DMS153 treated with DMSO at 0.1 percent for 48 hours (cell line): ENCODE results near the gene SBK2.
"Not testable (repeated sequence)": the region's sequence is repeated elsewhere in the genome, so short reads cannot be mapped to it uniquely, and the experiment has no call there.

Experiments
- DNase-seq: peaks from one replicate; lab custom pipeline; 2025; ENCODE audit not compliant: unreplicated experiment; lab: John Stamatoyannopoulos, UW

The SBK2 gene

DNA sequence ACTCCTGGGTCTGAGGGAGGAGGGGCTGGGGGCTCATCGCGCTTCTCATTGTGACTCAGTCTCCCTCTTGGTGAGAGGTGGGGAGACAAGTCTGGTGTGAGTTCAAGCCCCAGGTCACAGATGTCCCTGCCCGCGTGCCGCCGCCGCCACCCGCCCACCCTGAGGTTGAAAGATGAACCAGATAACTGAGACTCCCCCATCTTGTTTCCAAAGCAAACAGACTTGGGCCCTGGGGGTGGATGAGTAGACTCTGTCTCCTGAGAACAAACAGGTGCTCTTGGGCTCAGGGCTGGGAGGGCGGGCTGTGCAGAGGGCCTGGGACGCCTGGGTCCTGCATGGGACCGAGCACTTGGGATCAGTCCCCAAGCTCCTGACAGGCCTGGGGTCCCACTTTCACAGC is 567 bp downstream of the SBK2 start:
- DNase-seq = no peak

DNA sequence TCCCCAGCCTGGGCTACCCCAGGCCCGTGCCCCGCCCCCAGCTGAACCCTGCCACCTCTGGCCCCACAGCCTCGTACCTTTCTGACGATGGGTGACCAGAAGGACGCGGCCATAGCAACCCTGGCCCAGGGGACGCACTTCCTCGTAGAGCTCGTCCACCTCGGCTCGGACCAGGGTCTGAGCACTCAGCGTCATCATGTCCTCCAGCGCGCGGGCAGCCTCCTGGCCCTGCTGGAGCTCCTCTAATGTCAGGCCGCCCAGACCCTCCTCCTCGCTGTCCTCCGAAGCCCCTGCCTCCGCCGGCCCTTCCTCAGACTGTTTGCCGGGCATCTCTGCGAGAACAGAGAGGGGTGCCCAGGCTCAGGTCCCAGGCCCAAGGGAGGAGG is 975 bp downstream of the SBK2 start:
- no peak for DNase-seq

- DNase-seq = no peak
Observed at GRCh38 chr19:55535173-55535964, 1.6 kb downstream of the SBK2 start.

DNA sequence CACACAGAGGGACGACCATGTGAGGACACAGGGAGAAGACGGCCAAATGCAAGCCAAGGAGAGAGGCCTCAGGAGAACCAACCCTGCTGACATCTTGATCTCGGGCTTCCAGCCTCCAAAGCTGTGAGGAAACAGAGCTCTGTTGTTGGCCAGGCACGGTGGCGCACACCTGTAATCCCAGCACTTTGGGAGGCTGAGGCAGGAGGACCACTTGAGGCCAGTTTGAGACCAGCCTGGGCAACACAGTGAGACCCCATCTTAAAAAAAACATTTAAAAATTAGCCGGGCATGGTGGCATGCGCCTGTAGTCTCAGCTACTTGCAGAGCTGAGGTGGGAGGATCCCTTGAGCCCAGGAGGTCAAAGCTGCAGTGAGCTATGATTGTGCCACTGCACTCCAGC is 2.7 kb downstream of the SBK2 start:
- not testable (repeated sequence) for DNase-seq

- DNase-seq = no peak
Observed at GRCh38 chr19:55530996-55531395, 5.9 kb downstream of the SBK2 start.

GRCh38 chr19:55529636-55530234 is 7.2 kb downstream of the SBK2 start:
- no peak for DNase-seq

DNA sequence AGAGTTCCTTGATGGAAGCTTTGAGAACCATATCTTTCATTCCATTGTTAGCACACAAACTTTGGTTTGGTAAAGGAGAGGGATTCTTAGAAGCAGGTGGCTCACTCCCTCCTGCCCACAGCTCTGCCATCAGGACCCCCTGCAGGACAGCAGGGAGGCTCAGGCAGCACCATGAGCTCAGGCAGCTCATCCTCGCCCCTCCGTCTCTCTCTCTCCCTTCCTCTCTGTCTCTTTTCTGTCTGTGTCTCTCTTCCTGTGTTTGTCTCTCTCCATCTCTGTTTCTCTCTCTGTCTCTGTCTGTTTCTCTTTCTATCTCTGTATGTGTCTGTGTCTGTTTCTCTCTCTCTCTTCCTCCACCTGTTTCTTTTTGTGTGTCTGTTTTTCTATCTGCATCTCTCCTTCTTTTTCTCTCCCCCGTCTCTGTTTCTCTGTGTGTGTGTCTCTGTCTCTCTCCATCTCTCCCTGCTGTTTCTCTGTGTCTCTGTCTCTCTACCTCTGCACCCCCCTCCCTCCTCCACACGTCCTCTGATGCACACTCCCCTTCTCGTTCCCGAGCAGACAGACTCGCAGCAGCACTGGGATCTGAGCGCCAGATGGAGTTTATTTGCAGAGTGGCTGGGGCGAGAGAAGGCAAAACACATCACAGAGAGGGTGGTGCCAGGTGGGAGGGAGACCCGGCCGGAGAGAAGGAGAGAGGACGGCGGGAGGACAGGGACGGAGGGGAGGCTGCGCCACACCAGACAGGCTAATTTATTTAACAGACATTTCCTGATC is 8.7 kb downstream of the SBK2 start:
- DNase-seq = peak; percentile 86

DNA sequence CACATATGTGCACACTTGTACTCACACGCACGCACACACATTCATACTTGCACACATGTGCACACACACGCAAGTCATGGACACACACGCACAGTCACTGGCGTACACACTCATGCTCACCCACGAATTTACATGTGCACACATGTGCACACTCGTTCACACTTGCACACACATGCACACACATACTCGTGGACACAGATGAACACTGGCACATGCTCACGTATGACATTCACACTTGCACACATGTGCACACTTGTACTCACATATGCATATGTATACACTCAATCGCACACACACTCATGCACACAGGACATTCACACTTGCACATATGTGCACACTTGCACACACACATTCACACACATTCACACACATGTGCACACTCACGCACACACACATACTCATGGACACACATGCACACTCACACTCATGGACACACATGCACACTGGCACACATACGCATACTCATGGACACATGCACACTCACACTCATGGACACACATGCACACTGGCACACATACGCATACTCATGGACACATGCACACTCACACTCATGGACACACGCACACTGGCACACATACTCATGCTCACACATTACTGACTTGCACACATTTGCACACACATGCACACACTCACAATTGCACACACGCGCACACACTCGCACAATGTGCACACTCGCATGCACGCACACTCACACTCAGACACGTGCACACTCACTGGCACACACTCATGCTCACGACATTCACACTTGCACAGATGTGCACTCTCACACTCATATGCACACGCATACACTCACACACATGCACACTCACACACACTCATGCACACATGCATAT is 9.5 kb downstream of the SBK2 start:
- no peak for DNase-seq

DNA sequence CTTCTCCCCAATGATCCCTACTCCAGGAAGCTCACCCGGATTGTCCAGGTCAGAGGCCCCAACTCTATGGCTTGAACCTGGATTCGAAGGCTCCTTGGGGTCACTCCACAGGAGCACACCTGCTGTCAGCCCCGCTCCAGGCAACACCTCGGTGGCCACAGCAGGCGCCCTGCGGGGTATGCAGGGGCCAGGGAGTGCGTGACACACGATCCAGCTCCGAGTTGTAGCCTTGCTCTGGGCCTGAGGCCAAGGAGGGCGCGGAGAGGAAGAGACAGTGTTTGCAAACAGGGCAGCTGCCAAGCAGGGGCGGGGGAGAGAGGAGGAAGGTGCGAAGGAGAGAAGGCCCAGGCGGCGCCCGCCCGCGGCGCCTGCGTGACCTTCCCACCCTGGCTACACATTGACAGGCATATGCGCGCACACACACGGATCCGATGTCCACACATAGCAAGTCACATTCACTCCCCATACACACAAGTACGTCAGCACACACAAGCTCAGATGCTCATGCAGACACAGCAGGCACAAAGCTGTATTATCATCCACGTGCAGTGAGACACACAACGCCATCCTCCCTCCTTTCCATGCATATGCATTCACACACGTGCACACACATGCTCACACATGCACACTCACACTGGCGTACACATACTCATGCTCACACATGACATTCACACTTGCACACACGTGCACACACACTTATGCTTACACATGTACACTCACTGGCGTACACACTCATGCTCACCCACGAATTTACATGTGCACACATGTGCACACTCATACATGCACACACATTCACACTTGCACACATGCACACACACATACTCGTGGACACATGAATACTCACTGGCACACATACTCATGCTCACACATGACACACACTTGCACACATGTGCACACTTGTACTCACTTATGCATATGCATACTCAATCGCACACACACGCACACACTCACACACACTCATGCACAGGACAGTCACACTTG is 10.4 kb downstream of the SBK2 start:
- peak; percentile 64 for DNase-seq

GRCh38 chr19:55525289-55526101 is 11.4 kb downstream of the SBK2 start:
- no peak for DNase-seq

GRCh38 chr19:55520691-55521292 is 16.1 kb downstream of the SBK2 start:
- DNase-seq = no peak

DNA sequence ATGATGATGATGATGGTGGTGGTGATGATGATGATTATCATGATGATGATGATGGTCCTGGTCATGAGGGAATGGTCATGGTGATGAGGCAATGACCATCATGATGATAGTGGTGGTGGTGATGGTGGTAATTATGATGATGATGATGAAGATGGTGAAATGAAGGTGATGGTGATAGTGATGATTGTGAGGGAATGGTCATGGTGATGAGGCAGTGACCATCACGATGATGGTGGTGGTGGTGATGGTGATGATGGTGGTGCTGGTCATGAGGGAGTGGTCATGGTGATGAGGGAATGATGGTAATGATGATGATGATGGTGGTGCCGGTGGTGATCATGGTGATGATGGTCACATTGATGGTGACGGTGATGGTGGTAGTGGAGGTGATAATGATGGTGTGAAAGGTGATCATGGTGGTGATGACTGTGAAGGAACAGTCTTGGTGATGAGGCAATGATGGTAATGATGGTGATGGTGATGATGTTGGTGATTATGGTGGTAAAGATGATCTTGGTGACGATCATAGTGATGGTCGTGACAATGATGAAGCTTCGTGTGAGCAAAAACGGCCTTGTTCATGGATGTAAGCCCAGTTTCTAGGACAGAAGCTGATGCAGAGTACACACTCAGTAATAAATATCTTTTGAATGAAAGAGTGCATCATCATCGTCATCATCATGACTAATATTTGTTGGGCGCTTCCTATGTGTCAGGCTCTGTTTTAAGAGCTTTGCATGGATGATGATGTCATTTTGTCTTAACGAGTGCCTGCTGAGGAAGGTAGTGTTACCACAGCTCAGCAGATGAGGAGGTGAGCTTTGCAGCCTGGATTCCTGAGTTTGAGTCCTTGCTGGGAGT is 17.3 kb downstream of the SBK2 start:
- no peak for DNase-seq

DNA sequence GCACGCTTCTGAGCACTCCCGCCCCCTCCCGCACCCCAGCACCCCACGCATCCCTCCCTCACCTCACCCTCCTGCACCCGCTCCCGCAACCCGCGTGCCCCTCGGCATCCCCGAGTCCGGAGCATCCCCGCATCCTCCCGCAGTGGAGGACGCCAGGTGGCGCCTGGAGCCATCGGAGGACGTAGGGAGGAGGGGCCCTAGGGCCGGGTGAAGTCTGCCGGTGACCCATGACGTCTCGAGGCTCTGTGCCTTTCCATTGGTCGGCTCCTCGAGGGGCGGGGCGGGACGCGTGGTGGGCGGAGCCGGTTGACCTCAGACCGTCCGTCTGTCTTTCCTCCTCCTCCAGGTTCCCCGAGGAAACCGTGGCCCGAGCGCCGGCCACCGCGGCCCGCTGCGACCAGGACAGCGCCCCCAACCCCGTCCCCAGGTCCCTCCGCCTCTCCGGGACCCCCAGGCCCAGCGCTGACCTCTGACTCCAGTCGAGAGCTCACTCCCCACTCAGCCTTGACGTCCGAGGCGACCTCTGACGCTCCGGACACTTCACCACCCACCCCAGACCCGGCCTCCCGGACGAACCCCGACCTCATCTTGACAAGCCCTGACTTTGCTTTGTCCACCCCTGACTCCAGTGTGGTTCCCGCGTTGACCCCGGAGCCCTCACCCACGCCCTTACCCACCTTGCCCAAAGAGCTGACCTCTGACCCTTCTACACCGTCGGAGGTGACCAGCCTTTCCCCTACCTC is 19.9 kb downstream of the SBK2 start:
- DNase-seq = peak; percentile 78

- no peak for DNase-seq
Observed at GRCh38 chr19:55508120-55508519, 28.8 kb downstream of the SBK2 start.

DNA sequence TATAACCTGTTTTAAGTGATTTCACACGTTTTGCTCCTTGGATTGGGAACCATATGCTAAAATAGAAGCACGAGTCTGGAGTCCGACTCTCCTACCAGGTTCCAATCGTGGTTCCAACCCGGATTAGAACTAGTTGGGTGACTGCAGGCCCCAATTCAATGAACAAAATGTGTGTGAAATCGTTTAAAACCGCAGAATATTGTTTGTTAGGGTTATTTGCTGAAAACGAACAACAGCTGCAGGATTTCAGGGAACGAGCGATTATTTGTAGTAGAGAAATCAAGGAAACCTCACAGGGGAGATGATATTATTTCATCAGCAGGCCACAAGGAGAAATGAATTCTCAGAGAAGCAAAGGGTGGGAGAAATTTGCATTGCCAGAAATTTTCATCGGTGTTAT is 32.0 kb downstream of the SBK2 start:
- DNase-seq = no peak

DNA sequence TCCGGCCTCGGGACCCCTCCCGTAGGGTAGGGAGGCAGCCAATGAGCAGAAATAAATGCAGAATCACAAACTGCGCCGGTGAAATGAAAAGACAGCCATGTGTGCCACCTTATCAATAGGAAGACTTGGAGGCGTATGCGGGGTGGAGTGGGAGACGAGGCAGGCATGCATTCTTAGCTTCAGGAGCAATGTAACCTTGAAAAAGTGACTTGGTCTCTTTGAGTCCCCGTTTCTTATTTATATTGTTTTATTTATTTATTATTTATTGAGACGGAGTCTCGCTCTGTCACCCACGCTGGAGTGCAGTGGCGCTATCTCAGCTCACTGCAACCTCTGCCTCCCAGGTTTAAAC is 32.7 kb downstream of the SBK2 start:
- DNase-seq = no peak
